HG03175 (cell line): Measurements from ENCODE around the gene FKBP5.
"Not testable (repeated sequence)": the region's sequence is repeated elsewhere in the genome, so short reads cannot be mapped to it uniquely, and the experiment has no call there.

Source experiments
- ATAC-seq: cut with Tn5 transposase; IDR thresholded peaks from one replicate; pipeline ENCODE4 v1.9.1; 2021; ENCODE audit warnings: mild to moderate bottlenecking, moderate library complexity; ENCODE audit not compliant: unreplicated experiment

FKBP5 gene

GRCh38 chr6:35624341-35625070 lies 64.2 kb downstream of the FKBP5 start:
- no peak for ATAC-seq

- no peak for ATAC-seq
Measured at GRCh38 chr6:35622283-35622682, 66.4 kb downstream of the FKBP5 start.

GRCh38 chr6:35620706-35621105 lies 68.0 kb downstream of the FKBP5 start:
- ATAC-seq, result no peak

DNA sequence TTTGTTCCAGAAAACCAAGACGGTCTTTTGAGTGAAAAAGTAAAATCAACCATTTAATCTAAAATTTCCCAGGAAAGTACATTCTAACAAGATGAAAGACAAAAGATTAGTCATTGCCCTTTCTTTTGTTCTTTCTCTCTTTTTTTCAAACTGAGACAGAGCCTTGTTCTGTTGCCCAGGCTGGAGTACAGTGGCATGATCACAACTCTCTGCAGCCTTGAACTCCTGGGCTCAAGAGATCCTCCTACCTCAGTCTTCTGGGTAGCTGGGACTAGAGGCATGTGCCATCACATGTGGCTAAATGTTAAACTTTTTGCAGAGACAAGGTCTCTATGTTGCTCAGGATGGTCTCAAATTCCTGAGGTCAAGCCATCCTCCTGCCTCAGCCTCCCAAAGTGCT lies 75.0 kb downstream of the FKBP5 start:
- ATAC-seq, result no peak

DNA sequence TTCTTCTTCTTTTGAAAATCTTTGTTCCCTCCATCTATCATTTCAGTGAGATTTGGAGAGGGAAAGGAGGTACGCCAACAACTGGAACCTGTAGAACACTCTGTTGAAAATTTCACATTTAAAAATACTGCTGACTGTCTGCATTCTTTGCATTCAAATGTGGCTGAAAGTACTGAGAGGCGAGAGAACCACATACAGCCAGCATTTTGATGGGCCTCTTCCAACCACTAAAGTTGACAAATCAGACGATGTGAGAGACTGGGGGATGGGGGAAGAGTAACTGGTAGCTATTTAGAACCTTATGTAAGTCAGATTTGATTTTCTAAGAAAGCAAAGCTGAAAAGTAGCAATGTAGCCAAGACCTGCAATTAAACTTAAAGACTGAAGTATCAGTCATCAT lies 77.5 kb downstream of the FKBP5 start:
- ATAC-seq, result no peak

DNA sequence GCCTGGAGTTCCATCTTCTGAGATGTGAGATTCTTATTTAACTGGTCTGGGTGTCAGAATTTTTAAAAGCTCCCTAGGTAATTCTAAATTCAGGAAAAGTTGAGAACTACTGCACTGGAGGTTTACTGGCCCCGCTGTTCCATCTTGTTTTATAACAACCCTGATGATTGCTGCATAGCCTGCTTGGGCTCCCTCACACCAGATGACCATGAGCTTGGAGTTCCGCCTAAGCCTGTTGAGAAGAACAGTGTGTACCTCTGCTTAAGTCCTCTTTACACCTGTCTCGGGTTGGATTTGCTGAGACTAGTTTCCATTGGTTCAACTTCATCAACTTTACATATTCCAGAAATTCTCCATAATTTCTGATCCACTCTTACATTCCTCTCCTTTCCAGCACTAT lies 77.9 kb downstream of the FKBP5 start:
- no peak for ATAC-seq

DNA sequence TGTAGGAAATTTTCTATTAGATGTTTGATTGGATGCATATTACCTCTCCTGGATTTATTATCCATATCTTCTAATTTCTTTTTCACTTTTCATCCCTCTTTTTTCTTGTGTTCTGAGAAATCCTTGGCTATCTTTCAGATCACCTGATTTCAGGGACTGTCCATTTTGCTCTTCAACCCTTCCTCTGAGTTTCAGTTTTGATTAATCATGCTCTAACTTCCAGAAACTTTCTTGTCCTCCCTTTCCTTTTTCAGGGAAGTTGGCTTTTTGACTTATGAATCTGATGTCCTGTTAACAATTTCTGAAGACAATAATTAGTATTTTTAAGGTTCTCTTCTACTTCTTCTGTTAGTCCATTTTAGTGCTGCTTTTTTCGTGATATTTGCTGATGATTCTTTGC lies 79.1 kb downstream of the FKBP5 start:
- ATAC-seq, result no peak

DNA sequence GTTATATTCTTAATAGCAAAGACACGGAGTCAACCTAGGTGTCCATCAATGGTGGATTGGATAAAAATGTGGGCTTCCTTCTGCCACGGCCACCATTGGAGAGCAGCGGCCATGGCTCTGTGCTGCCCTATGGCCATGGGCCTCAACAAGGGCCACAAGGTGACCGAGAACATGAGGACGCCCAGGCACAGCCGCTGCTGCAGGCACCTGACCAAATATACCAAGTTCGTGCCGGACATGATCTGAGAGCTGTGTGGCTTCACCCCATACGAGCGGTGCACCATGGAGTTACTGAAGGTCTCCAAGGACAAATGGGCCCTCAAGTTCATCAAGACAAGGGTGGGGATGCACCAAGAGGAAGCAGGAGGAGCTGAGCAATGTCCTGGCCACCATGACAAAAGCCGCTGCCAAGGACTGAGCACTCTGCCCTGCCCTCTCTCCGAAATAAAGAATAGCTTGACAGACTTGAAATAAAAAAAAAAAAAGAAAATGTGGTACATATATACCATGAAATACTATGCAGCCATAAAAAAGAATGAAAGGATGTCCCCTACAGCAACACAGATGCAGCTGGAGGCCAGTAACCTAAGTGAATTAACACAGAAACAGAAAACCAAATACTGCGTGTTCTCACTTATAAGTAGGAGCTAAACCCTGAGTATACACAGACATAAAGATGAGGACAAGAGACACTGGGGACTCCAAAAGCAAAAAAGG lies 81.0 kb downstream of the FKBP5 start:
- no peak for ATAC-seq

DNA sequence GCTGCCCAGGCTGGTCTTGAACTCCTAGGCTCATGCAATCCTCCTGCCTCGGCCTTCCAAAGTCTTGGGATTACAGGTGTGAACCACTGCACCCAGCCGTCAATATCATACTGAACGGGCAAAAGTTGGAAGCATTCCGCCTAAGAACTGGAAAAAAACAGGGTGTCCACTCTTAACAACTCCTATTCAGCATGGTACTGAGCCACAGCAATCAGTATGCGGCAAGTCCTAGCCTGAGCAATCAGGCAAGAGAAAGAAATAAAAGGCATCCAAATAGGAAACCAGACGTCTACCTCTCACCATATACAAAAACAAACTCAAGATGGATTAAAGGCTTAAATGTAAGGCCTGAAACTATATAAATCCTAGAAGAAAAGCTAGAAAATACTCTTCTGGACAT lies 83.1 kb downstream of the FKBP5 start:
- no peak for ATAC-seq

DNA sequence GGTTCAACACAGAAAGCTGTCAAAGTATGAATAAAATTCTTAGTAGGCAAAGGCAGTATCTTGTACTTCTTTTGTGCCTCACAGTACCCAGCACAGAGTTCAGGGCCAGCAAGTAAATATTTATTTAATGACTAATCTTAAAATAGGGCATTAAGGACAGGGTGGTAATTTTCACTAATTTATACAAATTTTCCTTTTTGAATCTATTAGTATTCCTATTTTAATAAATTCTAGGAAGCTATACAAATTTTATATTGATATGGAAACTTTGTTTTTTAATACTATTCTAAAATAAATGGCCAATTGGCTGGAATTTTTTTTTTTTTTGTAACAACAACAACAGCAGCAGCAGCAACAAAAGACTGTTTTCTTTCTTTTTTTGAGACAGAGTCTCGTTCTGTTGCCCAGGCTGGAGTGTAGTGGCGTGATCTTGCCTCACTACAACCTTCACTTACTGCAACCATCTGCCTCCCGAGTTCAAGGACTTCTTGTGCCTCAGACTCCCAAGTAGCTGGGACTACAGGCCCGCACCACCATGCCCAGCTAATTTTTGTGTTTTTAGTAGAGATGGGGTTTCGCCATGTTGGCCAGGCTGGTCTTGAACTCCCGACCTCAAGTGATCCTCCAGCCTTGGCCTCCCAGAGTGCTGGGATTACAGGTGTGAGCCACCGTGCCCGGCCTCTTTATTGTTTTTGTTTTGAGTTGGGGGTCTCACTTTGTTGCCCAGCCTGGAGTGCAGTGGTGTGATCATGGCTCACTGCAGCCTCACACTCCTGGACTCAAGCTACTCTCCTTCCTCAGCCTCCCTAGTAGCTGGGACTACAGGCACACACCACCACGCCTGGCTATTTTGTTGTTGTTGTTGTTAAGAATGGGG lies 85.2 kb downstream of the FKBP5 start:
- no peak for ATAC-seq

GRCh38 chr6:35602133-35602946 lies 86.4 kb downstream of the FKBP5 start:
- ATAC-seq, result no peak

DNA sequence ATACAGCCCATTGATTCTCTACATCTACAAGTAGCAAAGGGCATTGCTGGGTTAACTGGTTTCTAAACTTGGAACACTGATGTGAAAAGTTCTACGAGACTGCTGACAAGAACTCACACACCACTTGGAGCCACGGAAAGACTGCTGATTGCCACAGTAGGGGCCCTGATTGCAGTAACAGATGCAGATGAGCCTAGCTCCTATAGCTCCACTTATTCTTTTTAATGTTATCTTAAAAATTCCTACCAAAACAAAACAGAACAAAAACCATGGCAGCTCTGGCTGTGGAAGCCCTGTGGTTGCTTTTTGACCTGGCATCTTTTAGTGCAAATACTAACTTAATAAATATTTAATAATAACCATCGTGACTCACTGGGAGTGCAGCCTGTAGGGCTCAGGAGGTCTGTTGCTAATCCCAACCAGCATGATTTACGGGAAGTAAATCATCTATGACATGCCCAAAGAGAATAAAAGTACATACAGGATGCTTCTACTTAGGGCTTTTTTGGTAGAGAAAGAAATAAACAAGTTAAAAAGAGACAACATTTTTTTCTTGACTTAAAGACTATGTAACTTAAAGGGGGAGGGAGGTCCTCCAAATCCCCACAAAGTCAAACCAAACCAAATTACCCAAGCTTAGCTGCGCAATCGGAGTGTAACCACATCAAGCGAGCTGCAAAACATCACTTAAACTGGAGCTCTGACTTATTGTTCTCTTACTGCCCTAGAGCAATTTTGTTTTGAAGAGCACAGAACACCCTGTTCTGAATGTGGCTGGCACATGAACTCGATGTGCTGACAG lies 87.2 kb downstream of the FKBP5 start:
- ATAC-seq, result no peak

DNA sequence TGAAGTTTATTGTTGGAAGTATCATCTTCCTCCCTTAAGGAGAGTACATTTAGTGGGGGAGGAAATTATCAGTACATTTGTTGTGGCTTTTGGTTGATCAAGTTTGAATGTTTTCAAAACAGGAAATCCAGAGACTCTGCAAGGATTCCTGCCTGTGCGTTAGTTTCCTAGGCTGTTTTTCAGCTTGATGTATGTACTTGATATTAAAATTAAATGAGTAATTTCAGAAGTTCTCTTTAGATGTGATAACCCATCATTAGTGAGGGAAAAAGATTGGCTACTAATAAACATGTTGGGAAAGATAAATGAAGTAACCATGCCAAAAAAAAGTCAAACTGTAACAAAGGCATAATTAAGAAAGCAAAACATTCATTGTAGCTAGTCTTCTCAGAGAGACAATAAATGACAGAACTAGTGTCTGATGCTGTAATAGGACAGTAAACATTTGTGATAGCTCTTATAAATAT lies 88.0 kb downstream of the FKBP5 start:
- ATAC-seq, result no peak

DNA sequence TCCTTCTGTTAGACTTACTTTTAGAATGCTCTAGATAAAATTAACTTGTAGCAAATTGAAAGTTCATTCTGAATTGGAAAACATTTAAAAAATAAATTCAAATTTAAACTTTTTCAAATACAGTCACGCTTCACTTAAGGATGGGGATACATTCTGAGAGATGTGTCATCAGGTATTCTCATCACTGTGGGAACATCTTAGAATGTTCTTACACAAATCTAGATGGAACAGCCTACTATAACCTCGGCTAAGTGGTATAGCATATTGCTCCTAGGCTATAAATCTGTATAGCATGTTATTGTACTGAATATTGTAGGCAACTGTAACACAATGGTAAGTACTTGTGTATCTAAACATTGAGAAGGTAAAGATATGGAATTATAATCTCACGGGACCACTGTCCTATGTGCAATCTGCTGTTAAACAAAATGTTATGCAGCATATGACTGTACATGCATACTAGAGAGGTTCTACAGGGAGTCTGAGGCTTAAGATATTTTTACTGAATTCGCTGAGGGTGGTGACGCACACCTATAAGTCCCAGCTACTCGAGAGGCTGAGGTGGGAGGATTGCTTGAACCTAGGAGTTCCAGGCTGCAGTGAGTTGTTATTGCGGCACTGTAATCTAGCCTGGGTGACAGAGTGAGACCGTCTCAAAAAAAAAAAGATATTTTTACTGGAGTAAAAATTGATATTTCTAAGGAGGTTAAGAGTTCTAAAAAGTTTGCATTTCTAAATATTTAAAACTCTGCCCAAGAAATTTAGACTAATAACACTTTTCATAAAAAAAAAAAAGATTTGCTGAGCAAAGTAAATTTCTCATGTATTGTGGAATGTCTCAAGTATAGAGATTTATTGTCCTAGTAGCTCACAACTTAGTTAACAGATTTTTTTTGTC lies 88.7 kb downstream of the FKBP5 start:
- no peak for ATAC-seq

GRCh38 chr6:35598621-35599020 lies 90.1 kb downstream of the FKBP5 start:
- not testable (repeated sequence) for ATAC-seq

GRCh38 chr6:35596448-35597442 lies 92.0 kb downstream of the FKBP5 start:
- ATAC-seq, result no peak

- ATAC-seq, result no peak
Measured at GRCh38 chr6:35594503-35595186, 94.1 kb downstream of the FKBP5 start.
